Hepatocyte (in vitro differentiated cells): ENCODE data around the gene PDCD6IP.

Experiments
- EZH2 ChIP-seq: fragments of 200-600 bp; sonication (generic); IDR thresholded peaks from 2 replicates; pipeline ENCODE4 v1.6.1; 2016; ENCODE audit warnings: antibody characterized with exemption, mild to moderate bottlenecking, borderline replicate concordance
- TF ChIP-seq, protein P1 (sequence below): fragments of 200-600 bp; sonication (generic); IDR thresholded peaks from 2 replicates; pipeline ENCODE4 v1.5.1; 2016; ENCODE audit warnings: antibody characterized with exemption, mild to moderate bottlenecking; ENCODE audit not compliant: poor library complexity

- TF ChIP-seq, protein P1, sequence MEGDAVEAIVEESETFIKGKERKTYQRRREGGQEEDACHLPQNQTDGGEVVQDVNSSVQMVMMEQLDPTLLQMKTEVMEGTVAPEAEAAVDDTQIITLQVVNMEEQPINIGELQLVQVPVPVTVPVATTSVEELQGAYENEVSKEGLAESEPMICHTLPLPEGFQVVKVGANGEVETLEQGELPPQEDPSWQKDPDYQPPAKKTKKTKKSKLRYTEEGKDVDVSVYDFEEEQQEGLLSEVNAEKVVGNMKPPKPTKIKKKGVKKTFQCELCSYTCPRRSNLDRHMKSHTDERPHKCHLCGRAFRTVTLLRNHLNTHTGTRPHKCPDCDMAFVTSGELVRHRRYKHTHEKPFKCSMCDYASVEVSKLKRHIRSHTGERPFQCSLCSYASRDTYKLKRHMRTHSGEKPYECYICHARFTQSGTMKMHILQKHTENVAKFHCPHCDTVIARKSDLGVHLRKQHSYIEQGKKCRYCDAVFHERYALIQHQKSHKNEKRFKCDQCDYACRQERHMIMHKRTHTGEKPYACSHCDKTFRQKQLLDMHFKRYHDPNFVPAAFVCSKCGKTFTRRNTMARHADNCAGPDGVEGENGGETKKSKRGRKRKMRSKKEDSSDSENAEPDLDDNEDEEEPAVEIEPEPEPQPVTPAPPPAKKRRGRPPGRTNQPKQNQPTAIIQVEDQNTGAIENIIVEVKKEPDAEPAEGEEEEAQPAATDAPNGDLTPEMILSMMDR = no peak
- TF ChIP-seq EZH2 = no peak
These were observed 9.1 kb upstream of the PDCD6IP start for GRCh38 chr3:33789183-33789954.
